IPS-NIHi7 (cell line): ENCODE measurements around the gene P2RX7.

Source experiments
- DNase-seq: peaks from one replicate; pipeline ENCODE4 v3.0.0; 2012; ENCODE audit warnings: mixed read lengths; ENCODE audit errors: extremely low spot score

P2RX7 gene

DNA sequence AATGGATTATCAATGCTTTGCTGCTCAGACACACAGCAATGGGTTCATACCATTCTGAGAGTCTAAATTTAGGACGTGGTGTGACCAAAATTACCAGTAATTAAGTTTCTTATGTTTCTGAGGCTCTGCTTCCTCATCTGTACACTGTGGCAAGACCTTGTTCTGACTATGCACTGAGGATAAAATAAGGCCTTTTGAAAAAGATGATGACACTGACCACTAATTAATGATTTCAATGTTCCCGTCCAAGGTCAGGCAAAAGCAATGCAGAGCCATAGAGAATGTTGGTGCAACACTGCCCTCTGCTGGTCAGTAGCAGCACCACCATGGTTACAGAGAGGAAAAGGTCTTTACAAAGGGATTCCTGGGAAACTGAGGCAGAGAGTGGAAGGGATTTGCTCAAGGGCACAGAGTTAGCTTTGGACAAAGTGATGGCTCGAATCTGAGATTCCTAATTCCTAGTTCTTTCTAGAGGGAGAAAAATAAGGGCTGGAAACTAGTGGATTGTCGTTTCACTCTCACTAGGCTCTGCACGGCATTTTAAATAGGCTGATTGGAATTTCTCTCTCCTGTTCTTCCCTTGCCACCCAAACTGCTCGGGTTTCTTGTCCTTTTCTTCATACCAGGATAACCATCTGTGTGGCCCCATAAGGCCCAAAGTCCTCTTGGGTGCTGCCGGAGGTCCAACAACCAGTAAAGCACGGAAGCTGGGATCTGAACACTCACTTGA lies 22.3 kb upstream of the P2RX7 start:
- DNase-seq = peak; percentile 81

DNA sequence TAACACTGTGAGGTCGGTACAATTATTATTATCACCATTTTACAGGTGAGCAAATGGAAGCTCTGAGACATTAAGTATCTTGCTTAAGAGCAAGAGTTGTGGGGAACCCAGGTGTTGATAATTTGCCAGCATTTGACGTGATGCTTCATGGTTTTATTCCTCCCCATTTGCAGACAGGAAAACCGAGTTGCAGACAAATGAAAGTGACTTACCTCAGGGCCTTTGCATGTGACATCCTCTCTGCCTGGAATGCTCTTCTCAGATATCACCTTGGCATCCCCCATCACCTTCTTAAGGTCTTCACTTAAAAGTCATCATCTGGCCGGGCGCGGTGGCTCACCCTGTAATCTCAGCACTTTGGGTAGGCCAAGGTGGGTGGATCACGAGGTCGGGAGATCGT lies 21.0 kb upstream of the P2RX7 start:
- DNase-seq = no peak

- DNase-seq = no peak
These were observed 20.2 kb upstream of the P2RX7 start for GRCh38 chr12:121112496-121112895.

DNA sequence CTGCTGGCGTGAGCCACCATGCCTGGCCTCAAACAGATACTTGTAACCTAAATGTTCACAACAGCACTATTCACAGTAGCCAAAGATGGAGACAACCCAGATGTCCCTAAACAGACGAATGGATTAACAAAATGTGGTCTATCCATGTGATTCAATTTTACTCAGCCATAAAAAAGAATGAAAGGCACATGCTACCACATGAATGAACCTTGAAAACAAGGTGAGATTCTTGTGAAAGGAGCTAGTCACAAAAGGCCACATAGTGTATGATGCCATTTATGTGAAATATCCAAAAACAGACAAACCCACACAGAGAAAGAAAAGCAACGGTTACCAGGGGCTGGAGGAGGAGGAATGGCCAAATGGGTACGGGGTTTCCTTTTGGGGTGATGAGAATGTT lies 19.6 kb upstream of the P2RX7 start:
- DNase-seq = no peak

DNA sequence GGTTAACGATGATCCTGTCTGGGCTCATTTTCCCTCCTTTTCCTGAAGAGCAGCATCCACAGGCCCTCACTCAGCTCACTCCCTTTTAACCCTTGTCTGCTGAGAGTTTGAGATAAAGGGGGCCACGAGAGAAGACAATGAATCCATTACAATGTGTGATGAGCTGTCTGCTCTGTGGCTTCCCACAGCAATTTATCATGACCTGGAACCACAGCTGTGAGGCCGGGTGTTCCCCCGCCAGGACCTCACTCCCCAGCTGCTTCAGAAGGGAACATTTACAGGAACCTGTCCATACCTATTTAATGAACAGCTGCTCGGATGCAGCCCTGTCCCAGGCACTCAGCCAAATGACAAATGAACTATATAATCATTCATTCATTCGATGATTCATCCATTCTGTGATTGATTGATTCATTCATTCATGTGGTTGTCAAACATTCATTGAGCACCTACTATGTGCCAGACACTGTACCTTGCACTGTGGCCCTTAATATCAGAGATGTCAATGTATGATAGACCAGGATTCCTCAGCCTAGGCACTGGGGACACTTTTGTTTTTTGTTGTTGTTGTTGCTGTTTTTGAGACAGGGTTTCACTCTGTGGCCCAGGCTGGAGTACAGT lies 18.5 kb upstream of the P2RX7 start:
- DNase-seq = no peak

DNA sequence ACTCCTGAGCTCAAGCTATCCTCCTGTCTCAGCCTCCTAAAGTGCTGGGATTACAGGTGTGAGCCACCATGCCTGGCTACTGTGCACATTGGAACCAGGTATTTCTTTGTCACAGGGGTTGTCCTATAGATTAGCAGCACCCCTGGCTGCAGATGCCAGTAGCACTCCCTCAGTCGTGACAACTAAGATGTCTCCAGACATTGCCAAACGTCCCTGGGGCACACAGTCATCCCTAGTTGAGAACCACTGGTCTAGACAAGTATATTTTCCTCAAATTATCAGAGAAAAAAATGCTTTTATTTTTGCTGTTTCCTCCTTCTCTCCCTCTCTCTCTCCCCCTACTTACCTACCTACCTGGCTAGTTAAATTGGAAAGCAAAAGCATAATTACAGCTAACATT lies 17.9 kb upstream of the P2RX7 start:
- no peak for DNase-seq

DNA sequence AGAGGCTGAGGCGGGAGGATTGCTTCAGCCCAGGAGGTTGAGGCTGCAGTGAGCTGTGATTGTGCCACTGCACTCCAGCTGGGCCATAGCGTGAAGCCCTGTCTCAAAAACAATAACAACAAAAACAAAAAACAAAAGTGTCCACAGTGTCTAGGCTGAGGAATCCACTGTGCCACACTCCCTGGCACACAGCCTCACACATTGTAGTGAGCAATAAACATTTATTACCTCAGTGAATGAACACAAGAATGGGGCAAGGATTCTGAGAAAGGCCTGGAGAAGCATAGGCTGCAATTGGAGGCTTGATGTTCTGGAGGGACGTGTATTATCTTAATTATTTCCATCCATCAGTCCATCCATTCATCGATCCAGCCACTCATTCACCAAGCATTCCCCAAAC lies 17.1 kb upstream of the P2RX7 start:
- no peak for DNase-seq

GRCh38 chr12:121116318-121117225 lies 16.1 kb upstream of the P2RX7 start:
- no peak for DNase-seq

GRCh38 chr12:121117226-121117777 lies 15.4 kb upstream of the P2RX7 start:
- no peak for DNase-seq

DNA sequence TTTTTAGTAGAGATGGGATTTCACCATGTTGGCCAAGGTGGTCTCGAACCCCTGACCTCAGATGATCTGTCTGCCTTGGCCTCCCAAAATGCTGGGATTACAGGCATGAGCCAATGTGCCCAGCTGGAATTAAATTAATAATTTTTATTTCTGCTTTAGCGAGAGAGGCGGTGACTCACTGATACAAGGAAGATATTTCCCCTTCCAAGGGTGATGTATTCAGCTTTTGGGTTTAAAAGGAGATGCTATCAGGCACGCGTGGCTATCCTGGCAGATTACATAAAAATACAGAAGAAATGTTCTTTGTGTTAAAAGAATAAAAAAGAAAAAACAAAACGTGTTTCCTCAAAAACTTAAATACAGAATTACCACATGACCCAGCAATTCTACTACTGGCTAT lies 12.4 kb upstream of the P2RX7 start:
- DNase-seq = no peak

- DNase-seq = no peak
These were observed 11.5 kb upstream of the P2RX7 start for GRCh38 chr12:121120989-121121755.

DNA sequence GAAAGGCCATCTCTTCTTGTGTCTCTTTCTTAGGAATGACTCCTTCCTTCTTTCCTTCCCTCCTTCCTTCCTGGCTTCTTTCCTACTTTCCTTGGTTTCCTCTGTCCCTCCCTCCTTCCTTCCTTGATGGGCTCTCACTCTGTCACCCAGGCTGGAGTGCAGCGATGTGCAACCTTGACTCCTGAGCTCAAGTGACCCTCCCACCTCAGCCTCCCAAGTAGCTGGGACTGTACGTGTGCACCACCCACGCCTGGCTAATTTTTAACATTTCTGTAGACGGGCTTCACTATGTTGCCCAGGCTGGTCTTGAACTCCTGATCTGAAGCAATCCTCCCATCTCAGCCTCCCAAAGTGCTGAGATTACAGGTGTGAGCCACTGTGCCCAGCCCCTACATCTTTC lies 10.9 kb upstream of the P2RX7 start:
- no peak for DNase-seq

DNA sequence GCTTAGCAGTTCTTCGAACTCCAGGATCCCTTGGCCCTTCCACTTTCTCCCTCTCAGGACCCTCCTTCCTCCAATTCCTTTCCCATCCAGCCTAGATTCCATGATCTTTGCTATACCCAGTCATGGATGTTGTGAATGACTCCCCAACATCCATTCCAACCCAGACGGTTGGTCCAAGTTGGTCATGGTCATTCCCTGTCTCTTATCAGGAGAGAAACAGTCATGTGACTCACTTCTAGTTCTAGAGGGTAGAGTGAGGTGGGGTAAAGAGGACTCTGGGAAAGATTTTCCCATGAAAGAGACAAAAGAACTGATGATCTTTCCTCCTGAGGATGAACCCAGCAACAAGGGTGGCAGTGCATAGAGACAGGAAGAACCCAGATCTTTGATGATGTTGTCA lies 9.2 kb upstream of the P2RX7 start:
- no peak for DNase-seq

DNA sequence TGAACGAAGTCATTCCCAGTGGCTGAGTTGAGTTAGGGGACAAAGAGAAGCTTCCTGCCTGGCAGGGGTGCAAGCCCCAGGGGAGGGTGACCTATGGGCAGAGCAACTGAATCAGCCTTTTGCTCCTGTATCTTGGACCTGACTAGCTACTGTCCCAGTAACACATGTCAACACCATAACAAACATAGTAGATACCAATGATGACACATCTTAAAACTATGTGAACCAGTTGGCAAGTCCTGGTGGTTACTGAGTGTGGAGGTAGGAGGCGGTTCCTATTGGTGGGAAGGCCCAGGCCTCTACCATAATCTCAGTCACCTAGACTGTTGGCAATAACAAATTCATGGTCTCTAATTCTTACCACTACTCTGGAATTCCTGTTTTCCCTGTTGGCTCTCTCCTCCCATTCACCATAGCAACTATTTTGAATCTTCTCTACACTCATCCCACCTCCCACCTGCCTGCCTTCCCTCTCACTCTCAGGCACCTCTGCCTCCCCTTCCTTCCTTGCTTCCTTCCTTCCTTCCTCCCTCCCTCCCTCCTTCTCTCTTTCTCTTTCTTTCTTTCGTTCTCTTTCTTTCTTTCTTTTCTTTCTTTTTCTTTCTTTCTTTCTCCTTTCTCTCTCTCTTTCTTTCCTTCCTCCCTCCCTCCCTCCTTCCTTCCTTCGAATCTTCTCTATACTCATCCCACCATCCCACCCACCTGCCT lies 8.1 kb upstream of the P2RX7 start:
- DNase-seq = peak; percentile 50

DNA sequence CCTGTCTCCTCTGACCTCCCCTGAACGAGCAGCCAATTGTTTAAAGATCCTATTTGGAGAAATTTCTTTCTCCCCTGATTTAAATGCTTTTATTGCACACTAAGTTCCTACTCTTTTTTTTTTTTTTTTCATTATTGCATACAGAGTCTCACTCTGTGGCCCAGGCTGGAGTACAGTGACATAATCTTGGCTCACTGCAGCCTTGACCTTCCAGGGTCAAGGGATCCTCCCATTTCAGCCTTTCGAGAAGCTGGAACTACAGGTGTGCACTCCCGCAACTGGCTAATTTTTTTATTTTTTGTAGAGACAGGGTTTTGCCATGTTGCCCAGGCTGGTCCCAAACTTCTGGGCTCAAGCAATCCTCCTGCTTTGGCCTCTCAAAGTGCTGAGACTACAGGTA lies 5.2 kb upstream of the P2RX7 start:
- no peak for DNase-seq

GRCh38 chr12:121128908-121129810 lies 3.5 kb upstream of the P2RX7 start:
- peak; percentile 50 for DNase-seq

- DNase-seq = no peak
These were observed 2.9 kb upstream of the P2RX7 start for GRCh38 chr12:121129811-121130147.

- no peak for DNase-seq
These were observed 1.8 kb upstream of the P2RX7 start for GRCh38 chr12:121130866-121131373.

GRCh38 chr12:121131941-121132341 lies 735 bp upstream of the P2RX7 start:
- DNase-seq = no peak

DNA sequence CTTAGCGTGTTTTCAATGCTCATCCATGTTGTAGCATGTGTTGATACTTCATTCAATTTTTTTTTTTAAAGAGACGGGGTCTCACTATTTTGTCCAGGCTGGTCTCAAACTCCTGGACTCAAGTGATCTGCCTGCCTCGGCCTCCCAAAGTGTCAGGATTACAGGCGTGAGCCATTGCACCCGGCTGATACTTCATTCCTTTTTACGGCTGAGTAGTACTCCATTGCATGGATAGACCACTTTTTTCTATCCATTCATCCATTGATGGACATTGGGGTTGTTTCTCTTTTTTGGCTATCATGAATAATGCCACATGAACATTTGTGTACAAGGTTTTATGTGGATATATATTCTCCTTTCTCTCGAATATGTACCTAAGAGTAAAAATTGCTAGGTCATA lies 1.2 kb downstream of the P2RX7 start:
- no peak for DNase-seq
